Gastroesophageal sphincter (tissue), 4 donors: ENCODE measurements around the gene PCSK2. TPM values are rescaled to one million over a fixed set of nuclear protein-coding genes. Genes with fewer than 3 reads are reported as not detected.

Experiments
- ATAC-seq: fragments of 150-250 bp; one replicate; pipeline ENCODE4 v1.9.1; 2016; ENCODE audit warnings: mild to moderate bottlenecking, moderate library complexity
- H3K27ac ChIP-seq, 4 donors: fragments of 200-600 bp; sonication (generic) in 3 of 4; 1 replicate in 3 of 4; 2 replicates in 1 of 4; pipeline ENCODE4 v1.5.1; 2016 to 2019
- H3K27me3 ChIP-seq: fragments of 200-600 bp; sonication (generic); one replicate; pipeline ENCODE4 v1.5.1; 2019
- H3K36me3 ChIP-seq, 2 donors: fragments of 200-600 bp; sonication (generic); one replicate each; pipeline ENCODE4 v1.5.1; 2019; ENCODE audit warnings: control low read depth in 1 of 2
- H3K4me1 ChIP-seq, 3 donors: fragments of 200-600 bp; sonication (generic); 1 replicate in 2 of 3; 2 replicates in 1 of 3; pipeline ENCODE4 v1.5.1; 2016 to 2019; ENCODE audit warnings: control low read depth in 2 of 3
- H3K4me3 ChIP-seq, 2 donors: fragments of 200-600 bp; sonication (generic); one replicate each; pipeline ENCODE4 v1.5.1; 2019; ENCODE audit warnings: mild to moderate bottlenecking in 1 of 2, moderate library complexity in 1 of 2
- H3K9me3 ChIP-seq, 3 donors: fragments of 200-600 bp; sonication (generic); one replicate each; pipeline ENCODE4 v1.5.1; 2017 to 2019; ENCODE audit warnings: control low read depth in 2 of 3
- CTCF ChIP-seq, 4 experiments: fragments of 200-600 bp in 2 of 4; fragments of 450-650 bp in 2 of 4; sonication (generic) in 1 of 4; IDR thresholded peaks; one replicate each; pipeline ENCODE4 v1.5.1; 2017 to 2019; ENCODE audit warnings: antibody characterized with exemption in 4 of 4, mild to moderate bottlenecking in 2 of 4, moderate library complexity in 2 of 4
- EP300 ChIP-seq: sonication (generic); formaldehyde crosslinking; IDR thresholded peaks from one replicate; pipeline ENCODE4 v1.6.1; 2017; ENCODE audit warnings: antibody characterized with exemption, mild to moderate bottlenecking
- POLR2A ChIP-seq, 2 donors: fragments of 450-650 bp; IDR thresholded peaks; one replicate each; pipeline ENCODE4 v1.6.1; 2017; ENCODE audit warnings: antibody characterized with exemption in 2 of 2, mild to moderate bottlenecking in 2 of 2, moderate library complexity in 1 of 2
- POLR2AphosphoS5 ChIP-seq: sonication (generic); formaldehyde crosslinking; IDR thresholded peaks from one replicate; pipeline ENCODE4 v1.6.1; 2017; ENCODE audit warnings: antibody characterized with exemption
- WGBS, 2 donors: methylation state at CpG; one replicate each; pipeline ENCODE4 v1.1.5; 2018; ENCODE audit warnings: low coverage in 1 of 2; 5-methylcytosine and 5-hydroxymethylcytosine counted together
- total RNA-seq, 4 donors: library from RNA; depleted of rRNA; stranded (reverse); fragments of >200 nt; gene quantifications; one replicate each; pipeline ENCODE4 v1.1.0, GENCODE V29; 2016

PCSK2 gene
- total RNA-seq, 4 donors from 2014 or later = 1.6 to 8.5 (median 4.5) TPM

GRCh38 chr20:17469246-17470030, 242.6 kb downstream of the PCSK2 start:
- WGBS, 2 donors = 81 to 100% methylated on average over 2 to 6 of the region's 7 CpGs
- Histone ChIP-seq H3K27ac (no peak overlapping the region), H3K9me3 (no peaks in the 10 kb centered on the region), H3K27me3 (no peaks in the 10 kb centered on the region), H3K4me3 (no peak overlapping the region), H3K36me3 (no peaks in the 10 kb centered on the region), H3K4me1 (no peaks in the 10 kb centered on the region)
- ATAC-seq = no peak
- TF ChIP-seq EP300 = no peak
- TF ChIP-seq CTCF (IDR thresholded peaks at IDR 0.05) = no peak
- no peak for TF ChIP-seq POLR2AphosphoS5
- TF ChIP-seq POLR2A (IDR thresholded peaks at IDR 0.05) = no peak

GRCh38 chr20:17470521-17470920, 243.7 kb downstream of the PCSK2 start:
- TF ChIP-seq POLR2A (IDR thresholded peaks at IDR 0.05) (no peak), CTCF (IDR thresholded peaks at IDR 0.05) (no peak), EP300 (no peak), POLR2AphosphoS5 (no peak)
- no peaks in the 10 kb centered on the region for H3K36me3 ChIP-seq
- ATAC-seq = no peak
- no peaks in the 10 kb centered on the region for H3K27me3 ChIP-seq
- no peaks in the 10 kb centered on the region for H3K9me3 ChIP-seq
- H3K4me3 ChIP-seq = no peak overlapping the region
- WGBS, 2 donors = 75 to 93% methylated on average over 2 to 5 of the region's 5 CpGs
- H3K27ac ChIP-seq = no peak overlapping the region
- no peaks in the 10 kb centered on the region for H3K4me1 ChIP-seq

GRCh38 chr20:17470973-17471372, 244.1 kb downstream of the PCSK2 start:
- no peak for ATAC-seq
- Histone ChIP-seq H3K36me3 (no peaks in the 10 kb centered on the region), H3K4me3 (no peak overlapping the region), H3K4me1 (no peaks in the 10 kb centered on the region), H3K9me3 (no peaks in the 10 kb centered on the region), H3K27me3 (no peaks in the 10 kb centered on the region), H3K27ac (no peak overlapping the region)
- TF ChIP-seq POLR2A (IDR thresholded peaks at IDR 0.05) (no peak), EP300 (no peak), CTCF (IDR thresholded peaks at IDR 0.05) (no peak), POLR2AphosphoS5 (no peak)
- WGBS, 2 donors = 81% methylated on average over 6 to 9 of the region's 9 CpGs

GRCh38 chr20:17471606-17472187, 244.9 kb downstream of the PCSK2 start:
- no peak for TF ChIP-seq POLR2A (IDR thresholded peaks at IDR 0.05)
- no peak for TF ChIP-seq POLR2AphosphoS5
- no peak for TF ChIP-seq CTCF (IDR thresholded peaks at IDR 0.05)
- no peak for TF ChIP-seq EP300
- Histone ChIP-seq H3K36me3 (no peaks in the 10 kb centered on the region), H3K4me1 (no peaks in the 10 kb centered on the region), H3K4me3 (no peak overlapping the region), H3K27ac (no peak overlapping the region), H3K9me3 (no peaks in the 10 kb centered on the region), H3K27me3 (no peaks in the 10 kb centered on the region)
- ATAC-seq = no peak
- WGBS, 2 donors = 80 to 90% methylated on average over 2 to 3 of the region's 10 CpGs

GRCh38 chr20:17473659-17474058, 246.8 kb downstream of the PCSK2 start:
- TF ChIP-seq POLR2AphosphoS5 (no peak), EP300 (no peak), POLR2A (IDR thresholded peaks at IDR 0.05) (no peak), CTCF (IDR thresholded peaks at IDR 0.05) (no peak)
- WGBS, 2 donors = 68 to 69% methylated on average over 3 to 6 of the region's 6 CpGs
- H3K4me3 ChIP-seq = no peak overlapping the region
- no peaks in the 10 kb centered on the region for H3K27me3 ChIP-seq
- H3K27ac ChIP-seq = no peak overlapping the region
- no peaks in the 10 kb centered on the region for H3K36me3 ChIP-seq
- H3K4me1 ChIP-seq = no peaks in the 10 kb centered on the region
- ATAC-seq = no peak
- H3K9me3 ChIP-seq = no peaks in the 10 kb centered on the region
